Keratinocyte (primary cell): ENCODE measurements around the gene ZDHHC4. TPM values are rescaled to one million over a fixed set of nuclear protein-coding genes. Genes with fewer than 3 reads are reported as not detected.

ENCODE experiments used
- DNase-seq: peaks from one replicate; pipeline ENCODE4 v3.0.0-alpha.2; 2011; ENCODE audit warnings: low read depth, missing footprints, low spot score
- FAIRE-seq: peaks from 2 replicates; lab custom pipeline; 2011; peaks lifted over from hg19 to GRCh38; lab: Jason Lieb, UNC
- H2AFZ ChIP-seq: 2 replicates; pipeline ENCODE4 v1.6.0; 2012; ENCODE audit warnings: low read length, control low read depth, inconsistent platforms; ENCODE audit not compliant: control insufficient read depth
- H3K27ac ChIP-seq: 2 replicates; pipeline ENCODE4 v1.5.1; 2011; ENCODE audit warnings: low read length; ENCODE audit not compliant: control insufficient read depth, insufficient read depth
- H3K27me3 ChIP-seq: 3 replicates; pipeline ENCODE4 v1.6.0; 2011; ENCODE audit warnings: low read length; ENCODE audit not compliant: control insufficient read depth, insufficient read depth; ENCODE audit errors: extremely low read depth
- H3K36me3 ChIP-seq, 2 experiments: 2 replicates in 1 of 2; 3 replicates in 1 of 2; pipeline ENCODE4 v1.5.1; 2011; ENCODE audit warnings: low read length in 2 of 2, mild to moderate bottlenecking in 1 of 2; ENCODE audit not compliant: control insufficient read depth in 2 of 2, insufficient read depth in 2 of 2; ENCODE audit errors: extremely low read depth in 1 of 2
- H3K4me1 ChIP-seq: 3 replicates; pipeline ENCODE4 v1.5.1; 2011; ENCODE audit warnings: low read length; ENCODE audit not compliant: control insufficient read depth, insufficient read depth; ENCODE audit errors: extremely low read depth
- H3K4me2 ChIP-seq: 3 replicates; pipeline ENCODE4 v1.6.0; 2011; ENCODE audit warnings: low read depth, low read length; ENCODE audit not compliant: control insufficient read depth, insufficient read depth; ENCODE audit errors: extremely low read depth
- H3K4me3 ChIP-seq, 3 experiments: fragments of 200-600 bp in 1 of 3; sonication (generic) in 1 of 3; 2 replicates in 2 of 3; 3 replicates in 1 of 3; pipeline ENCODE4 v1.5.1; 2011 to 2016; ENCODE audit warnings: low read length in 3 of 3, mild to moderate bottlenecking in 3 of 3, control low read depth in 2 of 3, inconsistent platforms in 1 of 3, low read depth in 1 of 3, mixed read lengths in 1 of 3, mixed run types in 1 of 3, moderate library complexity in 1 of 3; ENCODE audit not compliant: control insufficient read depth in 2 of 3, insufficient read depth in 2 of 3; ENCODE audit errors: extremely low read depth in 1 of 3
- H3K79me2 ChIP-seq: 2 replicates; pipeline ENCODE4 v1.6.0; 2012; ENCODE audit warnings: low read length; ENCODE audit not compliant: control insufficient read depth, insufficient read depth
- H3K9ac ChIP-seq: 3 replicates; pipeline ENCODE4 v1.6.0; 2011; ENCODE audit warnings: low read length; ENCODE audit not compliant: control insufficient read depth, insufficient read depth; ENCODE audit errors: extremely low read depth
- H3K9me1 ChIP-seq: 3 replicates; pipeline ENCODE4 v1.6.0; 2011; ENCODE audit warnings: low read length; ENCODE audit not compliant: control insufficient read depth, insufficient read depth; ENCODE audit errors: extremely low read depth
- H3K9me3 ChIP-seq: 2 replicates; pipeline ENCODE4 v1.5.1; 2012; ENCODE audit warnings: low read depth, low read length; ENCODE audit not compliant: control insufficient read depth
- H4K20me1 ChIP-seq: 3 replicates; pipeline ENCODE4 v1.6.0; 2011; ENCODE audit warnings: low read length; ENCODE audit not compliant: control insufficient read depth, insufficient read depth; ENCODE audit errors: extremely low read depth
- CTCF ChIP-seq, 3 experiments: IDR thresholded peaks in 1 of 3; conservative IDR thresholded peaks in 1 of 3; optimal IDR thresholded peaks in 1 of 3; 2 replicates in 2 of 3; 3 replicates in 1 of 3; pipeline versions ENCODE3 to v1.5.1; 2011; ENCODE audit warnings: low read length in 3 of 3, mild to moderate bottlenecking in 3 of 3, moderate library complexity in 2 of 3, control low read depth in 1 of 3, inconsistent platforms in 1 of 3; ENCODE audit not compliant: insufficient read depth in 2 of 3; ENCODE audit errors: extremely low read depth in 1 of 3
- EZH2 ChIP-seq: IDR thresholded peaks from one replicate; pipeline ENCODE4 v1.6.1; 2012; ENCODE audit warnings: inconsistent platforms, mild to moderate bottlenecking, low read length, moderate library complexity
- dilution Hi-C: fragments of 300-500 bp; cut with MboI; formaldehyde crosslinking; loops from one replicate; pipeline ENCODE4 v1.7.0; 2020; ENCODE audit warnings: low sequenced_read_pairs; ENCODE audit not compliant: extremely low pct_ligation_motif_present
- polyA plus RNA-seq, 5 experiments: library from polyadenylated mRNA; depleted of rRNA in 3 of 5; stranded (reverse) in 3 of 5; stranded (forward) in 1 of 5; unstranded in 1 of 5; fragments of >200 nt; gene quantifications; 1 replicate in 1 of 5; 2 replicates in 3 of 5; 3 replicates in 1 of 5; pipeline versions ENCODE4 v1.2.1 to v1.2.3, GENCODE V29; 2011 to 2012; ENCODE audit warnings: missing spikeins in 2 of 5, low read depth in 1 of 5, low replicate concordance in 1 of 5

ZDHHC4 gene
- polyA plus RNA-seq, 1 donor (not counting 4 experiments of a cell fraction or from before 2014, with no cell fraction given), result 50.7 TPM

GRCh38 chr7:6600093-6600492 is 22.8 kb downstream of the ZDHHC4 start:
- Histone ChIP-seq H4K20me1 (no peaks in the 10 kb centered on the region), H3K4me3 (no peak overlapping the region), H3K4me2 (no peak overlapping the region), H3K27ac (no peak overlapping the region), H3K9me1 (no peaks in the 10 kb centered on the region), H3K36me3 (peaks cover 14 to 36% of the 10 kb centered on the region in 2 experiments), H3K4me1 (no peaks in the 10 kb centered on the region), H3K27me3 (no peaks in the 10 kb centered on the region), H3K9ac (no peak overlapping the region), H2AFZ (no peak overlapping the region), H3K9me3 (no peaks in the 10 kb centered on the region), H3K79me2 (no peaks in the 10 kb centered on the region)
- no peak for FAIRE-seq
- no peak for TF ChIP-seq CTCF (optimal IDR thresholded peaks at IDR 0.05 in 1 of 3, IDR thresholded peaks at IDR 0.05 in 1 of 3, conservative IDR thresholded peaks at IDR 0.05 in 1 of 3; ENCODE audit: extremely low read depth in 1 of 3, insufficient read depth in 2 of 3, low read length in 3 of 3)
- no peak for TF ChIP-seq EZH2
- no peak for DNase-seq
- dilution Hi-C loops, result no loop called here

- Histone ChIP-seq H3K9me1 (no peaks in the 10 kb centered on the region), H3K9me3 (no peaks in the 10 kb centered on the region), H3K9ac (no peak overlapping the region), H3K4me1 (no peaks in the 10 kb centered on the region), H3K36me3 (peaks cover 12 to 20% of the 10 kb centered on the region in 2 experiments), H2AFZ (no peak overlapping the region), H3K4me3 (no peak overlapping the region), H3K27me3 (no peaks in the 10 kb centered on the region), H3K4me2 (no peak overlapping the region), H3K27ac (no peak overlapping the region), H4K20me1 (no peaks in the 10 kb centered on the region), H3K79me2 (no peaks in the 10 kb centered on the region)
- dilution Hi-C loops, result no loop called here
- no peak for DNase-seq
- TF ChIP-seq CTCF (optimal IDR thresholded peaks at IDR 0.05 in 1 of 3, IDR thresholded peaks at IDR 0.05 in 1 of 3, conservative IDR thresholded peaks at IDR 0.05 in 1 of 3; ENCODE audit: extremely low read depth in 1 of 3, insufficient read depth in 2 of 3, low read length in 3 of 3) (no peak), EZH2 (no peak)
- no peak for FAIRE-seq
Measured at GRCh38 chr7:6604458-6604857, 27.2 kb downstream of the ZDHHC4 start.
